Posterior cingulate gyrus (tissue), 11 donors: ENCODE measurements around the gene PTPRN2.
A peak's percentile ranks its signal among the peaks of the same experiment; 100 is the strongest.

ENCODE experiments used
- DNase-seq, 10 donors: peaks; one replicate each; pipeline versions ENCODE4 v3.0.0 to v3.0.0-alpha.2; 2020 to 2021; ENCODE audit warnings: mixed read lengths in 3 of 10
- intact Hi-C: fragments of 100-400 bp; cut with DNase I; formaldehyde crosslinking; loops from one replicate; pipeline ENCODE4 v1.15.1; 2023

The PTPRN2 gene

GRCh38 chr7:157876469-157877285 lies 710.9 kb downstream of the PTPRN2 start:
- intact Hi-C loops = loop anchor here (2.0 kb wide), 1 partner anchor 444 kb away; no protein-coding TSS in a partner anchor

GRCh38 chr7:157875230-157876179 lies 712.1 kb downstream of the PTPRN2 start:
- DNase-seq = peak in 5 of 10 donors; percentile 28 to 82 (median 63)
- intact Hi-C loops = loop anchor here (2.0 kb wide), 1 partner anchor 443 kb away; no protein-coding TSS in a partner anchor

More at GRCh38 chr7:157876469-157877285, 710.9 kb downstream of the PTPRN2 start:
- DNase-seq = peak in 3 of 10 donors; percentile 18 to 81 (median 76)

GRCh38 chr7:157874870-157875229 lies 712.8 kb downstream of the PTPRN2 start:
- intact Hi-C loops = no loop called here
- peak in 2 of 10 donors; percentile 2 to 54 for DNase-seq

- intact Hi-C loops = no loop called here
- DNase-seq = peak in 3 of 10 donors; percentile 12 to 68 (median 67)
Measured at GRCh38 chr7:157874208-157874816, 713.3 kb downstream of the PTPRN2 start.

GRCh38 chr7:157873664-157874063 lies 714.0 kb downstream of the PTPRN2 start:
- intact Hi-C loops = no loop called here
- DNase-seq = peak in 3 of 10 donors; percentile 15 to 67 (median 43)

- intact Hi-C loops = no loop called here
- peak in 4 of 10 donors; percentile 17 to 80 (median 65) for DNase-seq
Measured at GRCh38 chr7:157873181-157873580, 714.4 kb downstream of the PTPRN2 start.

- intact Hi-C loops = no loop called here
- peak in 3 of 10 donors; percentile 1 to 57 (median 9) for DNase-seq
Measured at GRCh38 chr7:157872447-157872846, 715.2 kb downstream of the PTPRN2 start.

GRCh38 chr7:157871681-157872080 lies 715.9 kb downstream of the PTPRN2 start:
- intact Hi-C loops = no loop called here

GRCh38 chr7:157870644-157871290 lies 716.9 kb downstream of the PTPRN2 start:
- intact Hi-C loops = no loop called here
- DNase-seq = peak in 2 of 10 donors; percentile 17 to 63

More at GRCh38 chr7:157871681-157872080, 715.9 kb downstream of the PTPRN2 start:
- DNase-seq = peak in 1 of 10 donors; percentile 0

GRCh38 chr7:157869793-157870192 lies 717.8 kb downstream of the PTPRN2 start:
- peak in 1 of 10 donors; percentile 5 for DNase-seq
- intact Hi-C loops = no loop called here

- peak in 2 of 10 donors; percentile 48 to 68 for DNase-seq
- intact Hi-C loops = no loop called here
Measured at GRCh38 chr7:157867685-157868305, 719.8 kb downstream of the PTPRN2 start.

- intact Hi-C loops = no loop called here
- DNase-seq = peak in 1 of 10 donors; percentile 61
Measured at GRCh38 chr7:157866336-157866924, 721.2 kb downstream of the PTPRN2 start.

GRCh38 chr7:157865351-157866165 lies 722.1 kb downstream of the PTPRN2 start:
- peak in 3 of 10 donors; percentile 13 to 62 (median 45) for DNase-seq
- intact Hi-C loops = no loop called here

- intact Hi-C loops = no loop called here
- DNase-seq = peak in 3 of 10 donors; percentile 10 to 63 (median 57)
Measured at GRCh38 chr7:157864911-157865310, 722.7 kb downstream of the PTPRN2 start.

- peak in 2 of 10 donors; percentile 25 to 82 for DNase-seq
- intact Hi-C loops = no loop called here
Measured at GRCh38 chr7:157863906-157864810, 723.5 kb downstream of the PTPRN2 start.

- intact Hi-C loops = no loop called here
Measured at GRCh38 chr7:157863176-157863575, 724.4 kb downstream of the PTPRN2 start.

GRCh38 chr7:157862731-157863130 lies 724.9 kb downstream of the PTPRN2 start:
- peak in 2 of 10 donors; percentile 20 to 72 for DNase-seq
- intact Hi-C loops = no loop called here

More at GRCh38 chr7:157863176-157863575, 724.4 kb downstream of the PTPRN2 start:
- DNase-seq = peak in 2 of 10 donors; percentile 16 to 67
